ENCODE results near the gene NR4A1.

GRCh38 chr12:52041695-52042123, 9.5 kb upstream of the NR4A1 start:
- TF ChIP-seq CTCF (IDR thresholded peaks at IDR 0.05 in 8 of 11, conservative IDR thresholded peaks at IDR 0.05 in 3 of 11) = peak in 8 of 11 experiments; percentile 6 to 48 (median 19)
- TF ChIP-seq POLR2A (IDR thresholded peaks at IDR 0.05) = no peak
